HCT116 (cell line): Measurements from ENCODE around the gene PODN. TPM values are rescaled to one million over a fixed set of nuclear protein-coding genes. Genes with fewer than 3 reads are reported as not detected.

Experiments
- ATAC-seq: fragments of 200-7000 bp; cut with Tn5 transposase; 2 replicates; pipeline ENCODE4 v1.9.1; 2020; ENCODE audit warnings: mild to moderate bottlenecking, moderate library complexity
- BruUV-seq: library from RNA; stranded (reverse); fragments of 400-500 nt; replicated peaks from 2 replicates; lab custom pipeline; 2021; lab: Mats Ljungman, UMichigan
- CTCF ChIA-PET: fragments of 300-600 bp; sonication (Branson Sonifier 250); formaldehyde crosslinking; loops from one replicate; lab custom pipeline; 2021; ENCODE audit warnings: antibody characterized with exemption; lab: Charles Lee
- POLR2A ChIA-PET: fragments of 300-600, 350-600 bp; sonication (Branson Sonifier 250); formaldehyde crosslinking; loops from one replicate; lab custom pipeline; 2021; ENCODE audit warnings: antibody characterized with exemption; lab: Charles Lee
- RAD21 ChIA-PET, 2 experiments: fragments of 300-600 bp; sonication (Branson Sonifier 250); formaldehyde crosslinking; loops; one replicate each; lab custom pipeline; 2023; ENCODE audit warnings: low total read pairs in 2 of 2; ENCODE audit not compliant: uncharacterized antibody in 2 of 2, unreplicated experiment in 2 of 2, low non-redundant PET in 1 of 2; lab: Charles Lee
- DNase-seq: peaks from one replicate; pipeline ENCODE4 v3.0.0-alpha.2; 2010; ENCODE audit warnings: low read depth, low spot score
- H2AFZ ChIP-seq: fragments of 200-600 bp; shearing (Covaris generic), sonication (generic); 2 replicates; pipeline ENCODE4 v1.6.1; 2017; ENCODE audit warnings: low read depth, mixed run types, mixed read lengths, antibody characterized with exemption, low read length; ENCODE audit not compliant: poor library complexity, severe bottlenecking
- H3K27ac ChIP-seq: 2 replicates; pipeline ENCODE4 v1.5.1; 2012; ENCODE audit warnings: low read depth, low read length
- H3K27me3 ChIP-seq: fragments of 200-600 bp; sonication (generic); 2 replicates; pipeline ENCODE4 v1.6.1; 2016; ENCODE audit warnings: mixed run types, low read length, mixed read lengths; ENCODE audit not compliant: insufficient read depth
- H3K36me3 ChIP-seq, 2 experiments: fragments of 200-500 bp in 1 of 2; fragments of 200-600 bp in 1 of 2; sonication (Bioruptor generic) in 1 of 2; sonication (generic) in 1 of 2; 2 replicates each; pipeline versions ENCODE4 v1.5.1 to v1.6.1; 2014 to 2016; ENCODE audit warnings: low read length in 2 of 2, inconsistent platforms in 1 of 2, mixed read lengths in 1 of 2, mixed run types in 1 of 2; ENCODE audit not compliant: insufficient read depth in 2 of 2, control insufficient read depth in 1 of 2
- H3K4me1 ChIP-seq, 2 experiments: fragments of 200-600 bp in 1 of 2; sonication (generic) in 1 of 2; 2 replicates each; pipeline versions ENCODE4 v1.5.1 to v1.6.1; 2012 to 2017; ENCODE audit warnings: low read length in 2 of 2, inconsistent platforms in 1 of 2, mild to moderate bottlenecking in 1 of 2, mixed read lengths in 1 of 2, mixed run types in 1 of 2, moderate library complexity in 1 of 2; ENCODE audit not compliant: insufficient read depth in 2 of 2, control insufficient read depth in 1 of 2
- H3K4me2 ChIP-seq: fragments of 200-600 bp; sonication (generic); 2 replicates; pipeline ENCODE4 v1.6.1; 2017; ENCODE audit warnings: mixed run types, low read length, mixed read lengths
- H3K4me3 ChIP-seq, 2 experiments: fragments of 200-600 bp in 1 of 2; sonication (generic) in 1 of 2; replicated peaks in 1 of 2; 2 replicates each; pipeline ENCODE4 v1.5.1; 2011 to 2016; ENCODE audit warnings: low read length in 2 of 2, control low read depth in 1 of 2, low read depth in 1 of 2, mild to moderate bottlenecking in 1 of 2, mixed read lengths in 1 of 2, mixed run types in 1 of 2
- H3K79me2 ChIP-seq: fragments of 200-600 bp; sonication (generic); 2 replicates; pipeline ENCODE4 v1.6.1; 2017; ENCODE audit warnings: mild to moderate bottlenecking, mixed run types, low read length, moderate library complexity, mixed read lengths; ENCODE audit not compliant: insufficient read depth
- H3K9ac ChIP-seq: fragments of 200-600 bp; sonication (generic); 2 replicates; pipeline ENCODE4 v1.6.1; 2016; ENCODE audit warnings: low read length, mixed read lengths
- H3K9me2 ChIP-seq: fragments of 200-600 bp; sonication (generic), shearing (Covaris generic); 2 replicates; pipeline ENCODE4 v1.6.1; 2017; ENCODE audit warnings: mixed run types, mild to moderate bottlenecking, moderate library complexity; ENCODE audit not compliant: insufficient read depth
- H3K9me3 ChIP-seq, 2 experiments: fragments of 200-500 bp in 1 of 2; fragments of 200-600 bp in 1 of 2; sonication (Bioruptor generic) in 1 of 2; sonication (generic) in 1 of 2; 2 replicates each; pipeline ENCODE4 v1.6.1; 2014 to 2017; ENCODE audit warnings: low read length in 2 of 2, mixed read lengths in 2 of 2, inconsistent platforms in 1 of 2, low read depth in 1 of 2, mild to moderate bottlenecking in 1 of 2, mixed run types in 1 of 2, moderate library complexity in 1 of 2; ENCODE audit not compliant: control insufficient read depth in 1 of 2, insufficient read depth in 1 of 2
- H4K20me1 ChIP-seq: fragments of 200-600 bp; sonication (generic), shearing (Covaris generic); 2 replicates; pipeline ENCODE4 v1.6.1; 2017; ENCODE audit warnings: mixed run types, mild to moderate bottlenecking, moderate library complexity; ENCODE audit not compliant: insufficient read depth
- CEBPB ChIP-seq: IDR thresholded peaks from 2 replicates; pipeline ENCODE4 v1.6.1; 2012; ENCODE audit warnings: low read depth
- EGR1 ChIP-seq: IDR thresholded peaks from 2 replicates; pipeline ENCODE4 v1.6.1; 2012; ENCODE audit warnings: low read depth
- ELF1 ChIP-seq: IDR thresholded peaks from 2 replicates; pipeline ENCODE4 v1.6.1; 2012; ENCODE audit warnings: low read depth, borderline replicate concordance
- EZH2 ChIP-seq: fragments of 200-600 bp; sonication (generic); IDR thresholded peaks from 2 replicates; pipeline ENCODE4 v1.6.1; 2017; ENCODE audit warnings: antibody characterized with exemption, mixed run types
- EZH2phosphoT487 ChIP-seq: fragments of 200-600 bp; IDR thresholded peaks from 2 replicates; pipeline ENCODE4 v1.6.1; 2018; ENCODE audit warnings: antibody characterized with exemption, borderline replicate concordance
- JUND ChIP-seq: IDR thresholded peaks from 2 replicates; pipeline ENCODE4 v1.6.1; 2012
- POLR2A ChIP-seq: IDR thresholded peaks from 2 replicates; pipeline ENCODE4 v1.7.0; 2011; ENCODE audit warnings: borderline replicate concordance; ENCODE audit not compliant: insufficient read depth, insufficient read length; ENCODE audit errors: extremely low read depth
- POLR2AphosphoS5 ChIP-seq: IDR thresholded peaks from 2 replicates; pipeline ENCODE4 v1.6.1; 2011; ENCODE audit warnings: mild to moderate bottlenecking, low read depth, low read length, moderate library complexity
- RAD21 ChIP-seq: IDR thresholded peaks from 2 replicates; pipeline ENCODE4 v1.6.1; 2012; ENCODE audit warnings: low read depth, mild to moderate bottlenecking
- SIN3A ChIP-seq: IDR thresholded peaks from 2 replicates; pipeline ENCODE4 v1.6.1; 2012; ENCODE audit warnings: low read depth
- SP1 ChIP-seq: IDR thresholded peaks from 2 replicates; pipeline ENCODE4 v1.6.1; 2012; ENCODE audit warnings: low read depth
- SRF ChIP-seq: IDR thresholded peaks from 2 replicates; pipeline ENCODE4 v1.6.1; 2012; ENCODE audit warnings: low read depth
- ZFX ChIP-seq: fragments of 450-650 bp; IDR thresholded peaks from 2 replicates; pipeline ENCODE4 v1.6.1; 2017
- ZNF274 ChIP-seq: fragments of 200-500 bp; sonication (Bioruptor generic); IDR thresholded peaks from 2 replicates; pipeline ENCODE4 v1.6.1; 2014; ENCODE audit warnings: mild to moderate bottlenecking, low read depth, low read length, inconsistent platforms
- intact Hi-C: fragments of 100-400 bp; cut with micrococcal nuclease; formaldehyde crosslinking; loops from 2 replicates; pipeline ENCODE4 v1.10.0; 2022
- total RNA-seq: library from RNA; stranded (reverse); gene quantifications from one replicate; pipeline ENCODE4 v1.2.1, GENCODE V29; 2021; ENCODE audit not compliant: unreplicated experiment
- TF ChIP-seq, protein P1 (sequence below): IDR thresholded peaks from 2 replicates; pipeline ENCODE4 v1.6.1; 2011; ENCODE audit warnings: mild to moderate bottlenecking, low read length, moderate library complexity; ENCODE audit not compliant: insufficient replicate concordance; ENCODE audit errors: extremely low read depth
- TF ChIP-seq, protein P2 (sequence below): IDR thresholded peaks from 2 replicates; pipeline ENCODE4 v1.6.1; 2012
- TF ChIP-seq, protein P3 (sequence below): IDR thresholded peaks from 2 replicates; pipeline ENCODE4 v1.6.1; 2012
- TF ChIP-seq, protein P4 (sequence below): IDR thresholded peaks from 2 replicates; pipeline ENCODE4 v1.6.1; 2012; ENCODE audit warnings: low read depth

PODN gene
- total RNA-seq, 1 experiment from 2014 or later, result 0.22 TPM

DNA sequence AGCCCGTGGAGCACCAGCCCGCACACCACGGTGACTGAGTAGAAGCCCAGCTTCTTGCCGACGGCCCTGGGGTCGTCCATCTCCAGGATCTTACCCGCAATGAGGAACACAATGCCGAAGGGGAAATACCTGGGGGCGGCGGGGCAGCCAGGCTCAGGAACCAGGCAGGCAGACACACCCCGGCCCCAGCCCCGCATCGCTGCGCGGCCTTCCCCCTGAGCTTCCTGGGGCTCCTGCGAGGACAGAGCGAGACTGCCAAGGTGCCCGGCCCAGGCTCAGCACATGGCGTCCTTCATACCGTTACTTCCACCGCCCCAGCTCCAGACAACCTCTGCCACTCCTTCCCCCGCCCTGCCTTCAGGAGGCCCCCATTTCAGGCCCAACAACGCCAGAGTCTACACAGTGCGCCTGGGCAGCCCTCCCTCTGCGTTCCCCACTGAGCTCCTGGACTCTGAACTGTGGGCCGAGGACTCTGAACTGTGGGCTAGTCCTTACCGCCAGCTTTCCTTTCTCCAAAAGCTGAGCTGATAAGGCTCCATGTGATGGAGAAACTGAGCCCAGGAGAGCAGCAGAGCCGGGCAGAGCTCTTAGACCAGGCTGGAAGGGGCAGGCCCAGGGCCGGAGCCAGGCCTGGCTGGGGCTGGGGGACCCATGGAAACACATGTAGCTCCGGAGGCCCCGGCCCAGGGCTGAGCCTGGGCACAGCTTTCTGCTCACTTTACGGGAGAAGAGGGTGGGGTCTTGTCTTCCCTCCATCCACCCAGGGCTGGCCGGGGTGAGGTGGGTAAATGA lies 30.8 kb downstream of the PODN start:
- Histone ChIP-seq H2AFZ (no peak overlapping the region), H3K27me3 (no peaks in the 10 kb centered on the region), H3K4me1 (peaks cover 0 to 14% of the 10 kb centered on the region in 2 experiments; a peak in 2 of 4 replicates), H3K9me3 (peaks cover 11 to 23% of the 10 kb centered on the region in 2 experiments; a peak in 2 of 4 replicates), H3K4me3 (no peak overlapping the region), H3K4me2 (no peak overlapping the region), H3K79me2 (no peaks in the 10 kb centered on the region), H4K20me1 (no peaks in the 10 kb centered on the region), H3K27ac (no peak overlapping the region), H3K36me3 (no peaks in the 10 kb centered on the region), H3K9me2 (no peaks in the 10 kb centered on the region), H3K9ac (no peak overlapping the region)
- no peak for DNase-seq
- ChIA-PET RAD21 (no interaction called here), CTCF (no interaction called here), POLR2A (no interaction called here)
- TF ChIP-seq ELF1 (no peak), JUND (no peak), ZFX (no peak), EZH2 (no peak), RAD21 (no peak), CEBPB (no peak), POLR2AphosphoS5 (no peak), POLR2A (no peak), SP1 (no peak), EZH2phosphoT487 (no peak), EGR1 (no peak), SRF (no peak), ZNF274 (no peak), SIN3A (no peak)
- TF ChIP-seq, protein P1, sequence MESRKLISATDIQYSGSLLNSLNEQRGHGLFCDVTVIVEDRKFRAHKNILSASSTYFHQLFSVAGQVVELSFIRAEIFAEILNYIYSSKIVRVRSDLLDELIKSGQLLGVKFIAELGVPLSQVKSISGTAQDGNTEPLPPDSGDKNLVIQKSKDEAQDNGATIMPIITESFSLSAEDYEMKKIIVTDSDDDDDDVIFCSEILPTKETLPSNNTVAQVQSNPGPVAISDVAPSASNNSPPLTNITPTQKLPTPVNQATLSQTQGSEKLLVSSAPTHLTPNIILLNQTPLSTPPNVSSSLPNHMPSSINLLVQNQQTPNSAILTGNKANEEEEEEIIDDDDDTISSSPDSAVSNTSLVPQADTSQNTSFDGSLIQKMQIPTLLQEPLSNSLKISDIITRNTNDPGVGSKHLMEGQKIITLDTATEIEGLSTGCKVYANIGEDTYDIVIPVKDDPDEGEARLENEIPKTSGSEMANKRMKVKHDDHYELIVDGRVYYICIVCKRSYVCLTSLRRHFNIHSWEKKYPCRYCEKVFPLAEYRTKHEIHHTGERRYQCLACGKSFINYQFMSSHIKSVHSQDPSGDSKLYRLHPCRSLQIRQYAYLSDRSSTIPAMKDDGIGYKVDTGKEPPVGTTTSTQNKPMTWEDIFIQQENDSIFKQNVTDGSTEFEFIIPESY, result no peak
- TF ChIP-seq, protein P2, sequence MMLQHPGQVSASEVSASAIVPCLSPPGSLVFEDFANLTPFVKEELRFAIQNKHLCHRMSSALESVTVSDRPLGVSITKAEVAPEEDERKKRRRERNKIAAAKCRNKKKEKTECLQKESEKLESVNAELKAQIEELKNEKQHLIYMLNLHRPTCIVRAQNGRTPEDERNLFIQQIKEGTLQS, result no peak
- TF ChIP-seq, protein P3, sequence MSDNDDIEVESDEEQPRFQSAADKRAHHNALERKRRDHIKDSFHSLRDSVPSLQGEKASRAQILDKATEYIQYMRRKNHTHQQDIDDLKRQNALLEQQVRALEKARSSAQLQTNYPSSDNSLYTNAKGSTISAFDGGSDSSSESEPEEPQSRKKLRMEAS, result no peak
- TF ChIP-seq, protein P4, sequence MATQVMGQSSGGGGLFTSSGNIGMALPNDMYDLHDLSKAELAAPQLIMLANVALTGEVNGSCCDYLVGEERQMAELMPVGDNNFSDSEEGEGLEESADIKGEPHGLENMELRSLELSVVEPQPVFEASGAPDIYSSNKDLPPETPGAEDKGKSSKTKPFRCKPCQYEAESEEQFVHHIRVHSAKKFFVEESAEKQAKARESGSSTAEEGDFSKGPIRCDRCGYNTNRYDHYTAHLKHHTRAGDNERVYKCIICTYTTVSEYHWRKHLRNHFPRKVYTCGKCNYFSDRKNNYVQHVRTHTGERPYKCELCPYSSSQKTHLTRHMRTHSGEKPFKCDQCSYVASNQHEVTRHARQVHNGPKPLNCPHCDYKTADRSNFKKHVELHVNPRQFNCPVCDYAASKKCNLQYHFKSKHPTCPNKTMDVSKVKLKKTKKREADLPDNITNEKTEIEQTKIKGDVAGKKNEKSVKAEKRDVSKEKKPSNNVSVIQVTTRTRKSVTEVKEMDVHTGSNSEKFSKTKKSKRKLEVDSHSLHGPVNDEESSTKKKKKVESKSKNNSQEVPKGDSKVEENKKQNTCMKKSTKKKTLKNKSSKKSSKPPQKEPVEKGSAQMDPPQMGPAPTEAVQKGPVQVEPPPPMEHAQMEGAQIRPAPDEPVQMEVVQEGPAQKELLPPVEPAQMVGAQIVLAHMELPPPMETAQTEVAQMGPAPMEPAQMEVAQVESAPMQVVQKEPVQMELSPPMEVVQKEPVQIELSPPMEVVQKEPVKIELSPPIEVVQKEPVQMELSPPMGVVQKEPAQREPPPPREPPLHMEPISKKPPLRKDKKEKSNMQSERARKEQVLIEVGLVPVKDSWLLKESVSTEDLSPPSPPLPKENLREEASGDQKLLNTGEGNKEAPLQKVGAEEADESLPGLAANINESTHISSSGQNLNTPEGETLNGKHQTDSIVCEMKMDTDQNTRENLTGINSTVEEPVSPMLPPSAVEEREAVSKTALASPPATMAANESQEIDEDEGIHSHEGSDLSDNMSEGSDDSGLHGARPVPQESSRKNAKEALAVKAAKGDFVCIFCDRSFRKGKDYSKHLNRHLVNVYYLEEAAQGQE, result no peak
- intact Hi-C loops, result no loop called here
- ATAC-seq, result no peak
- BruUV-seq, result no TSS peak
